Vagina (tissue), 2 donors: ENCODE results near the gene OGG1.

Source experiments
- CTCF ChIP-seq, 3 experiments: fragments of 450-650 bp in 2 of 3; fragments of 200-600 bp in 1 of 3; sonication (generic) in 1 of 3; IDR thresholded peaks; one replicate each; pipeline ENCODE4 v1.5.1; 2017 to 2019; ENCODE audit warnings: antibody characterized with exemption in 3 of 3, mild to moderate bottlenecking in 2 of 3, moderate library complexity in 2 of 3
- POLR2A ChIP-seq, 2 donors: fragments of 450-650 bp; IDR thresholded peaks; one replicate each; pipeline ENCODE4 v1.6.1; 2017; ENCODE audit warnings: antibody characterized with exemption in 2 of 2, mild to moderate bottlenecking in 2 of 2, moderate library complexity in 2 of 2
- POLR2AphosphoS5 ChIP-seq, 2 donors: sonication (generic); formaldehyde crosslinking; IDR thresholded peaks; one replicate each; pipeline ENCODE4 v1.9.0; 2017; ENCODE audit warnings: antibody characterized with exemption in 2 of 2, mild to moderate bottlenecking in 2 of 2, low read depth in 1 of 2; ENCODE audit not compliant: insufficient read depth in 1 of 2

- no peak for TF ChIP-seq CTCF (IDR thresholded peaks at IDR 0.05)
- TF ChIP-seq POLR2A (IDR thresholded peaks at IDR 0.05): no peak
- TF ChIP-seq POLR2AphosphoS5 (IDR thresholded peaks at IDR 0.05; ENCODE audit: insufficient read depth in 1 of 2, low read depth in 1 of 2): no peak
Observed at GRCh38 chr3:9800529-9800928, 50.8 kb downstream of the OGG1 start.
